Peyer's patch (tissue), 4 donors: ENCODE data around the gene B3GALT5.

Source experiments
- POLR2A ChIP-seq, 2 donors: fragments of 450-650 bp; IDR thresholded peaks; one replicate each; pipeline ENCODE4 v1.5.1; 2017; ENCODE audit warnings: antibody characterized with exemption in 2 of 2, mild to moderate bottlenecking in 2 of 2, moderate library complexity in 2 of 2
- TF ChIP-seq, protein P1 (sequence below), 6 experiments: fragments of 450-650 bp in 4 of 6; fragments of 200-600 bp in 2 of 6; sonication (generic) in 1 of 6; IDR thresholded peaks; one replicate each; pipeline ENCODE4 v1.5.1; 2017 to 2019; ENCODE audit warnings: antibody characterized with exemption in 6 of 6, mild to moderate bottlenecking in 3 of 6, moderate library complexity in 1 of 6

DNA sequence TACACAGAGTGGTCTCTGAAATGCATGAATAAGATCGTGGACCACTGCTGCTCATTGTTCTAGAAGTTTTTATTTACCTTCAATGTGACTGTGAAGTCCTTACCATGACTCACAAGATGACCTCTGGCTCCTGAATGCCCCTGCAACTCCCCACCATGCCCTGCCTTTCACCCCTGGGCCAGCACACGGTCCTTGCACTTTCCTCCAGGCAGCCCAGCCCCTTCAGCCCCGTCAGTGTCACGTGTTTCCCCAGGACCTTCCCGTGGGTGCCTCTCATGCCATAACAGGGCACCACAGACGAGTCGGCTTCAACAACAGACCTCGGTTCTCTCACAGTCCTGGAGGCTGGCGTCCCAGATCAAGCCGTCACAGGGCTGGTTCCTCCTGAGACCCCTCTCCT is 62.1 kb downstream of the B3GALT5 start:
- no peak for TF ChIP-seq POLR2A (IDR thresholded peaks at IDR 0.05)
- TF ChIP-seq, protein P1, sequence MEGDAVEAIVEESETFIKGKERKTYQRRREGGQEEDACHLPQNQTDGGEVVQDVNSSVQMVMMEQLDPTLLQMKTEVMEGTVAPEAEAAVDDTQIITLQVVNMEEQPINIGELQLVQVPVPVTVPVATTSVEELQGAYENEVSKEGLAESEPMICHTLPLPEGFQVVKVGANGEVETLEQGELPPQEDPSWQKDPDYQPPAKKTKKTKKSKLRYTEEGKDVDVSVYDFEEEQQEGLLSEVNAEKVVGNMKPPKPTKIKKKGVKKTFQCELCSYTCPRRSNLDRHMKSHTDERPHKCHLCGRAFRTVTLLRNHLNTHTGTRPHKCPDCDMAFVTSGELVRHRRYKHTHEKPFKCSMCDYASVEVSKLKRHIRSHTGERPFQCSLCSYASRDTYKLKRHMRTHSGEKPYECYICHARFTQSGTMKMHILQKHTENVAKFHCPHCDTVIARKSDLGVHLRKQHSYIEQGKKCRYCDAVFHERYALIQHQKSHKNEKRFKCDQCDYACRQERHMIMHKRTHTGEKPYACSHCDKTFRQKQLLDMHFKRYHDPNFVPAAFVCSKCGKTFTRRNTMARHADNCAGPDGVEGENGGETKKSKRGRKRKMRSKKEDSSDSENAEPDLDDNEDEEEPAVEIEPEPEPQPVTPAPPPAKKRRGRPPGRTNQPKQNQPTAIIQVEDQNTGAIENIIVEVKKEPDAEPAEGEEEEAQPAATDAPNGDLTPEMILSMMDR (IDR thresholded peaks at IDR 0.05) = no peak
